ENCODE data around the gene SEPTIN7. TPM values are rescaled to one million over a fixed set of nuclear protein-coding genes. Genes with fewer than 3 reads are reported as not detected.

SEPTIN7 gene
- total RNA-seq, 3 donors from 2014 or later = 166 to 181 (median 177) TPM

DNA sequence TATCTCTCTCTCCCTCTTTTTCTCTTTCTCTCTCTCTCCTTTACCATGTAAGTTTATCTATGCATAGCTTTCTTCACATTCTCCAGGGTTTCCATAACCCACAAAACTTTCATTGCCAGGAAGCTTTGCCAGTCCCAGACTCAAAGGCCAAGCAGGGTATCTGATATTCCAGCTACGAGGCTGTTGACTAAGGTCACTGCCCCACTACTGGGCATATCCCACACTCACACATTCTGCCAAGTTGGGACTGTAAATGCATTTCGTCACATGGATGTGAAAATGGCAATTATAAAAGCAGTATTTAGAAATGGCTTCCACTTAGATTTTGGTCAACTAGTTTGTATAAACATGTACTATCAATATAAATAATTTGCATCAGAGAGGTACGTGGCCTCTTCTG, 43.3 kb upstream of the SEPTIN7 start:
- no peak for DNase-seq (ENCODE audit: low spot score in 2 of 2)
- H3K27ac ChIP-seq = no peak overlapping the region
- H3K27me3 ChIP-seq = no peaks in the 10 kb centered on the region
- no peak overlapping the region for H3K4me3 ChIP-seq
- no peaks in the 10 kb centered on the region for H3K36me3 ChIP-seq
- no peaks in the 10 kb centered on the region for H3K4me1 ChIP-seq
- H3K9me3 ChIP-seq = no peaks in the 10 kb centered on the region
- intact Hi-C loops (cut with DNase I; ENCODE audit: low total_unique reads) = no loop called here
- TF ChIP-seq, protein P1, sequence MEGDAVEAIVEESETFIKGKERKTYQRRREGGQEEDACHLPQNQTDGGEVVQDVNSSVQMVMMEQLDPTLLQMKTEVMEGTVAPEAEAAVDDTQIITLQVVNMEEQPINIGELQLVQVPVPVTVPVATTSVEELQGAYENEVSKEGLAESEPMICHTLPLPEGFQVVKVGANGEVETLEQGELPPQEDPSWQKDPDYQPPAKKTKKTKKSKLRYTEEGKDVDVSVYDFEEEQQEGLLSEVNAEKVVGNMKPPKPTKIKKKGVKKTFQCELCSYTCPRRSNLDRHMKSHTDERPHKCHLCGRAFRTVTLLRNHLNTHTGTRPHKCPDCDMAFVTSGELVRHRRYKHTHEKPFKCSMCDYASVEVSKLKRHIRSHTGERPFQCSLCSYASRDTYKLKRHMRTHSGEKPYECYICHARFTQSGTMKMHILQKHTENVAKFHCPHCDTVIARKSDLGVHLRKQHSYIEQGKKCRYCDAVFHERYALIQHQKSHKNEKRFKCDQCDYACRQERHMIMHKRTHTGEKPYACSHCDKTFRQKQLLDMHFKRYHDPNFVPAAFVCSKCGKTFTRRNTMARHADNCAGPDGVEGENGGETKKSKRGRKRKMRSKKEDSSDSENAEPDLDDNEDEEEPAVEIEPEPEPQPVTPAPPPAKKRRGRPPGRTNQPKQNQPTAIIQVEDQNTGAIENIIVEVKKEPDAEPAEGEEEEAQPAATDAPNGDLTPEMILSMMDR (IDR thresholded peaks at IDR 0.05) = no peak
- TF ChIP-seq POLR2AphosphoS5 (IDR thresholded peaks at IDR 0.05) = no peak
- no peak for TF ChIP-seq POLR2A (IDR thresholded peaks at IDR 0.05)

DNA sequence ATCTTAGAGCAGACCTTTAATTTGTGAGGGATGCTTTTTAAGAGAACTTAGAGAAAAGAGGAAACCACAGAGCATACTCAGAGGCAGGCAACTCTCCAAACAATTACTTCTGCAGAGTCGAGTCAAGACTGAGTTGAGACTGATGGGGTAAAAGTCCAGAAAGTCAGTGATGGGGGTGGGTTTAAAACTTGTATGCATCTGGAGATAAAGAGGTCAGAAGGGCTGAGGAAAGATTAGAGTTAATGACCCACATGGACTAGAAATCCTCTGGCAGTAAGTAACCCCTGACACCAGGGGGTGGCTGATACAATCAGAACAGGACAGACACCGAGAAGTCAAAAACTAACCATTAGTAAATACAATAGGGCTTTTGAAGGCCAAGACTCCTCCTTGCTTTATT, 42.4 kb upstream of the SEPTIN7 start:
- Histone ChIP-seq H3K9me3 (no peaks in the 10 kb centered on the region), H3K36me3 (no peaks in the 10 kb centered on the region), H3K27ac (no peak overlapping the region), H3K27me3 (no peaks in the 10 kb centered on the region), H3K4me1 (no peaks in the 10 kb centered on the region), H3K4me3 (no peak overlapping the region)
- TF ChIP-seq POLR2A (IDR thresholded peaks at IDR 0.05) (no peak), POLR2AphosphoS5 (IDR thresholded peaks at IDR 0.05) (no peak)
- TF ChIP-seq, protein P1 (IDR thresholded peaks at IDR 0.05) = no peak
- no peak for DNase-seq (ENCODE audit: low spot score in 2 of 2)
- intact Hi-C loops (cut with DNase I; ENCODE audit: low total_unique reads) = no loop called here

DNA sequence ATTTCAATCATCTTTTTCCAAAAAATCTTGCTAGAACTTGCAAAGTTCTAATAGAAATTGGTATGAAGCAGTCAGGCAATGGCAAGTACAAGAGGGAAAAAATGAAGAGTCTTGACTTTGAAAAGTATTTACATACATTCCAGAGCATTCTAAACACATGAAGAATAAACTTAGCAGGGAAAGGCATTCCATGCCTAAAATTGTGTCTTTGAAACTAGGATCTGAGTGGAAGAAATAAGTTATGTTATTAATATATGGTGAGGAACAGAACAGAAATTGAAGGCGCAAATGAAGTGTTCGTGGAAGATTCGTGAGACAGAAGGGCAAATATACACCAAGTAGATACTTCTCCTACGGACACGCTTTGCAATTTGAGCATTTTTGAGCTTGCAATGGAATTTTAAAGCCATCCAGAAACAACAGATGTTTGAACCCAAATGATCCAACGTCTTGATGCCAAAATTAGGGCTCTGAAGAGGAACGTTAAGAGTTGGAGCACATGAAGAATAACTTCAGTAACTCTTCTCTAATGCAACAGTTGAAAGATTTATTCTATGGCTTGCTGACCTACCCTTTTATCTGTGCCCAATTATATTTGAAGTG, 40.6 kb upstream of the SEPTIN7 start:
- Histone ChIP-seq H3K4me1 (no peaks in the 10 kb centered on the region), H3K27ac (no peak overlapping the region), H3K36me3 (no peaks in the 10 kb centered on the region), H3K4me3 (no peak overlapping the region), H3K9me3 (no peaks in the 10 kb centered on the region), H3K27me3 (no peaks in the 10 kb centered on the region)
- TF ChIP-seq POLR2A (IDR thresholded peaks at IDR 0.05) (no peak), POLR2AphosphoS5 (IDR thresholded peaks at IDR 0.05) (no peak)
- TF ChIP-seq, protein P1 (IDR thresholded peaks at IDR 0.05) = no peak
- intact Hi-C loops (cut with DNase I; ENCODE audit: low total_unique reads) = no loop called here
- no peak for DNase-seq (ENCODE audit: low spot score in 2 of 2)

DNA sequence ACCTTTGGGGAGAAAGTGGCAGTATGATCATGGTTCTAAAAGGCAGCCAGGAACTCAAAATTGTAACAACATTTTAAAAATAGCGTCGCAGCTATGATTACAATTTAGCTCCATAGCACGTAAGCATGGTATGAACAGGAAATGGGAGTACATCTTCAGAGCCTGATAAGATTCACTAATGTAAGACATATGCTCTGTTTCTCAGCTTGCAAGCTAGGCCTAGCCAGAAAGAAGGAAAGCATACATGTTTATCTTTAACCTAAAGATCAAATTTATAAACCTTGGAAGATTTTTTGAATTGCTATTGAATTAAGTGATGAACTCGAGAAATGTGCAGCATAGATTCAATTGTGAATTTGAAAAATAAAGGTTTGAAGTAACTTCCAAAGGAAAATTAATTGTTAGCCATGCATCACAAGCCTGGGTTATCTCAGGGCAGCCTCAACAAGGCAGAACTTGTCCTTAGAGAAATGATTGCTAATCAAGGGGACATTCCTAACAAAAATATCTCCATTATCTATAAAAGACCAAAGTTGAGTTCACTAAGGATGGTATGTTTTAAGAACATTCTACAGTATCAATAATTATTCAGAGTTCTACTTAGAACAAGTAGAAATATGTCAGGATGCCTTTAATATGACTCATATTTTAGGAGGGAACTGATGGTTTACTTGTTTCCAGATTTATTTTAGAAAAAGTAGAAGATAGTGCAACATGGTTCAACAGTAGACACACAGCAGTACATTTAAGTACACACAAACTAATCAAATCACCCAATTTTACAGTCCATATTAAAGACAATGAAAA, 38.8 kb upstream of the SEPTIN7 start:
- Histone ChIP-seq H3K27ac (no peak overlapping the region), H3K36me3 (no peaks in the 10 kb centered on the region)

DNA sequence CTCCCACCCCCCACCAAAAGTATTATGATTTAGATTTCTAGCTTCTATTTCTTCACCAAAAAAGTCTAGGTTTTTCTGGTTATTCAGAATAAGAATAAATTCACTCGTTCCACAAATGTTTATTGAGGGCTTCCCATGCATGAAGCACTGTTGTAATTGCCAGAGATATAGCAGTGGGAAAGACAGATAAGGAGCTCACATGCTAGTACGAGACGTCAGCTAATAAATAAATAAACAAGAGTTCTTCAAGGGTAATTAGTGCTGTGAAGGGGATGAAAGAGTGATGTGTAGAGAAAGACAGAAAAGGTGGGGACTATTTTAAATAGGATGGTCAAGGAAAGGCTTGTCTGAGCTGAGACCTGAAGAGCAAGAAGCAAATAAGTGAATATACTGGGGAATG, 38.1 kb upstream of the SEPTIN7 start:
- TF ChIP-seq POLR2A (IDR thresholded peaks at IDR 0.05) = no peak
- no peak for TF ChIP-seq POLR2AphosphoS5 (IDR thresholded peaks at IDR 0.05)
- TF ChIP-seq, protein P1 (IDR thresholded peaks at IDR 0.05) = no peak
- no peaks in the 10 kb centered on the region for H3K36me3 ChIP-seq
- no peak overlapping the region for H3K4me3 ChIP-seq
- intact Hi-C loops (cut with DNase I; ENCODE audit: low total_unique reads) = no loop called here
- H3K4me1 ChIP-seq = no peaks in the 10 kb centered on the region
- no peaks in the 10 kb centered on the region for H3K27me3 ChIP-seq
- no peaks in the 10 kb centered on the region for H3K9me3 ChIP-seq
- DNase-seq (ENCODE audit: low spot score in 2 of 2) = no peak
- no peak overlapping the region for H3K27ac ChIP-seq

More for the DNA sequence above, 38.8 kb upstream of the SEPTIN7 start:
- Histone ChIP-seq H3K9me3 (no peaks in the 10 kb centered on the region), H3K4me1 (no peaks in the 10 kb centered on the region), H3K27me3 (no peaks in the 10 kb centered on the region), H3K4me3 (no peak overlapping the region)
- no peak for TF ChIP-seq POLR2AphosphoS5 (IDR thresholded peaks at IDR 0.05)
- TF ChIP-seq, protein P1 (IDR thresholded peaks at IDR 0.05) = no peak
- no peak for TF ChIP-seq POLR2A (IDR thresholded peaks at IDR 0.05)
- intact Hi-C loops (cut with DNase I; ENCODE audit: low total_unique reads) = no loop called here
- no peak for DNase-seq (ENCODE audit: low spot score in 2 of 2)
